CD4-positive, alpha-beta T cell (primary cell): ENCODE results near the gene GTF2H3. TPM values are rescaled to one million over a fixed set of nuclear protein-coding genes. Genes with fewer than 3 reads are reported as not detected.

Experiments used
- ATAC-seq: fragments of 200-7000 bp; cut with Tn5 transposase; one replicate; pipeline ENCODE4 v1.10.0; 2022; ENCODE audit warnings: mild to moderate bottlenecking; ENCODE audit not compliant: poor library complexity
- CTCF ChIA-PET: fragments of 350-600 bp; sonication (Branson Sonifier 250); formaldehyde crosslinking; loops from one replicate; lab custom pipeline; 2021; ENCODE audit warnings: antibody characterized with exemption, inconsistent platforms; lab: Charles Lee
- POLR2A ChIA-PET: fragments of 350-600 bp; sonication (Branson Sonifier 250); formaldehyde crosslinking; loops from one replicate; lab custom pipeline; 2021; ENCODE audit warnings: antibody characterized with exemption, inconsistent platforms; lab: Charles Lee
- DNase-seq, 14 experiments: peaks; one replicate each; pipeline ENCODE4 v3.0.0-alpha.2; 2013 to 2020; ENCODE audit warnings: mixed read lengths in 2 of 14
- H3K27ac ChIP-seq, 2 donors: one replicate each; pipeline versions ENCODE4 v1.5.1 to v1.7.0; 2013; ENCODE audit warnings: low read length in 2 of 2, low read depth in 1 of 2, mild to moderate bottlenecking in 1 of 2
- H3K27me3 ChIP-seq, 2 experiments: 1 replicate in 1 of 2; 2 replicates in 1 of 2; pipeline versions ENCODE4 v1.6.1 to v1.7.0; 2013; ENCODE audit warnings: low read length in 2 of 2, control low read depth in 1 of 2, mild to moderate bottlenecking in 1 of 2, moderate library complexity in 1 of 2; ENCODE audit not compliant: insufficient read depth in 2 of 2, control insufficient read depth in 1 of 2
- H3K36me3 ChIP-seq: one replicate; pipeline ENCODE4 v1.6.1; 2013; ENCODE audit warnings: low read length, control low read depth; ENCODE audit not compliant: insufficient read depth
- H3K4me1 ChIP-seq: one replicate; pipeline ENCODE4 v1.6.1; 2013; ENCODE audit warnings: low read length, control low read depth; ENCODE audit not compliant: insufficient read depth
- H3K4me3 ChIP-seq: one replicate; pipeline ENCODE4 v1.5.1; 2013; ENCODE audit warnings: mild to moderate bottlenecking, low read length, moderate library complexity
- H3K9me3 ChIP-seq, 2 experiments: 1 replicate in 1 of 2; 2 replicates in 1 of 2; pipeline versions ENCODE4 v1.6.1 to v1.7.0; 2013; ENCODE audit warnings: low read length in 2 of 2, mild to moderate bottlenecking in 2 of 2, control low read depth in 1 of 2, moderate library complexity in 1 of 2; ENCODE audit not compliant: control insufficient read depth in 1 of 2, insufficient read depth in 1 of 2
- H3K27ac Mint-ChIP-seq: one replicate; pipeline ENCODE4 v1.8.0; 2020; ENCODE audit warnings: mixed read lengths
- H3K27me3 Mint-ChIP-seq: one replicate; pipeline ENCODE4 v1.8.0; 2021; ENCODE audit warnings: mixed read lengths
- H3K36me3 Mint-ChIP-seq: one replicate; pipeline ENCODE4 v1.8.0; 2021; ENCODE audit warnings: low read depth, mixed read lengths
- H3K4me1 Mint-ChIP-seq: one replicate; pipeline ENCODE4 v1.8.0; 2021; ENCODE audit warnings: low read depth, mixed read lengths
- H3K4me3 Mint-ChIP-seq: one replicate; pipeline ENCODE4 v1.8.0; 2020; ENCODE audit warnings: mild to moderate bottlenecking, mixed read lengths
- H3K9me3 Mint-ChIP-seq: one replicate; pipeline ENCODE4 v1.8.0; 2020; ENCODE audit warnings: mixed read lengths
- intact Hi-C, 2 experiments: fragments of 100-400 bp; cut with DNase I in 1 of 2; cut with micrococcal nuclease in 1 of 2; formaldehyde crosslinking; loops; one replicate each; pipeline versions ENCODE4 v1.15.1 to v1.9.0; 2023 to 2025; cut with DNase I, micrococcal nuclease
- total RNA-seq, 174 experiments: library from RNA in 2 of 174; stranded (reverse) in 2 of 174; gene quantifications; one replicate each; pipeline ENCODE4 v1.2.3 and lab custom pipeline; 2021 to 2026
- TF ChIP-seq, protein P1 (sequence below): fragments of 200-600 bp; IDR thresholded peaks from one replicate; pipeline ENCODE4 v1.8.0; 2022; ENCODE audit warnings: antibody characterized with exemption, mild to moderate bottlenecking

GTF2H3 gene
- total RNA-seq, 2 experiments from 2014 or later = 12.3 to 12.9 TPM

DNA sequence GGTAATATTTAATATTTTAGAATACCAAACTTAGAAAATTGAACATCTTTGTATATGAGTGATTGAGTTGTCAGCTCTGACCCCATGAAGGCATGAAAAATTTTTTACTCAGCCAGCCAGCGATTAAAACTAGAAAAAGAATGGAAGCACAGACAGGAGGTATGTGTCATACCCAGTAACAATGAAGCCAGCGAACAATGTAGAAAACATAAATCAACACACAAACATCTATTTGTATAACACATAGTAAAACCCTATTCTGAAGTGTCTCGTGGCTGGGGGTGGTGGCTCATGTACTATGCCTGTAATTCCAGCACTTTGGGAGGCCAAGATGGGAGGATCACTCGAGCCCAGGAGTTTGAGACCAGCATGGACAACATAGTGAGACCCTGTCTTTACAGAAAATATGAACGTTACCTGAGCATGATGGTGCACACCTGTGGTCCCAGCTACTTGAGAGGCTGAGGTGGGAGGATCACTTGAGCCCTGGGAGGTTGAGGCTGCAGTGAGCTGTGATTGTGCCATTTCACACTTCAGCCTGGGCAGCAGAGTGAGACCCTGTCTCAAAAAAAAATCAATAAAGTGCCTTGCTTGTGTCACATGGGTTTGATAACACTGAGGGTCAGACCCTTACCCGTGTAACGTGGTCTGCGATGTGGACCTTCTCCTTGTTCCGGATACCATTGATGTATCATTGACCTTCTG, 43.1 kb downstream of the GTF2H3 start:
- H3K27ac Mint-ChIP-seq = no peak overlapping the region
- Histone ChIP-seq H3K27me3 (no peaks in the 10 kb centered on the region), H3K36me3 (peaks cover 12% of the 10 kb centered on the region), H3K9me3 (no peaks in the 10 kb centered on the region), H3K4me3 (no peak overlapping the region), H3K4me1 (peaks cover 6% of the 10 kb centered on the region), H3K27ac (no peak overlapping the region)
- intact Hi-C loops = no loop called here
- DNase-seq (no peak), ATAC-seq (no peak)
- no peak overlapping the region for H3K4me3 Mint-ChIP-seq
- POLR2A ChIA-PET = no interaction called here
- H3K4me1 Mint-ChIP-seq = peaks cover 7% of the 10 kb centered on the region
- TF ChIP-seq, protein P1, sequence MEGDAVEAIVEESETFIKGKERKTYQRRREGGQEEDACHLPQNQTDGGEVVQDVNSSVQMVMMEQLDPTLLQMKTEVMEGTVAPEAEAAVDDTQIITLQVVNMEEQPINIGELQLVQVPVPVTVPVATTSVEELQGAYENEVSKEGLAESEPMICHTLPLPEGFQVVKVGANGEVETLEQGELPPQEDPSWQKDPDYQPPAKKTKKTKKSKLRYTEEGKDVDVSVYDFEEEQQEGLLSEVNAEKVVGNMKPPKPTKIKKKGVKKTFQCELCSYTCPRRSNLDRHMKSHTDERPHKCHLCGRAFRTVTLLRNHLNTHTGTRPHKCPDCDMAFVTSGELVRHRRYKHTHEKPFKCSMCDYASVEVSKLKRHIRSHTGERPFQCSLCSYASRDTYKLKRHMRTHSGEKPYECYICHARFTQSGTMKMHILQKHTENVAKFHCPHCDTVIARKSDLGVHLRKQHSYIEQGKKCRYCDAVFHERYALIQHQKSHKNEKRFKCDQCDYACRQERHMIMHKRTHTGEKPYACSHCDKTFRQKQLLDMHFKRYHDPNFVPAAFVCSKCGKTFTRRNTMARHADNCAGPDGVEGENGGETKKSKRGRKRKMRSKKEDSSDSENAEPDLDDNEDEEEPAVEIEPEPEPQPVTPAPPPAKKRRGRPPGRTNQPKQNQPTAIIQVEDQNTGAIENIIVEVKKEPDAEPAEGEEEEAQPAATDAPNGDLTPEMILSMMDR = no peak
- CTCF ChIA-PET = interaction anchor here (0.6 kb wide), 1 partner anchor 10 kb away, joined by 3 read pairs; no protein-coding TSS in a partner anchor
- no peaks in the 10 kb centered on the region for H3K27me3 Mint-ChIP-seq
- no peaks in the 10 kb centered on the region for H3K9me3 Mint-ChIP-seq
- peaks cover 39% of the 10 kb centered on the region for H3K36me3 Mint-ChIP-seq

DNA sequence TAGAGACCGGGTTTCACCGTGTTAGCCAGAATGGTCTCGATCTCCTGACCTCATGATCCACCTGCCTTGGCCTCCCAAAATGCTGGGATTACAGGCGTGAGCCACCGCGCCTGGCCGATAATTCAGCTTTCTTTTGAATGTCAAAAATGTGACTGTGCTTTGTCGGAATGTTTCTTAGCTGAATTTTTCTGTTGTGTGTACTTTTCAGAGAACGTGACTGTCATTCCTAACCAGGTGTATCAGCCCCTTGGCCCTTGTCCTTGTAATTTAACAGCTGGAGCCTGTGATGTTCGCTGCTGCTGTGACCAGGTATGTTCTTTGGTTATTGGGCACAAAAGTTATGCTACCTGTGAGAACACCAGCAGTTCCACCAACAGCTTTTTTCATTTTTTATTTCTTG, 45.4 kb downstream of the GTF2H3 start:
- Histone ChIP-seq H3K36me3 (peaks cover 12% of the 10 kb centered on the region), H3K4me3 (no peak overlapping the region), H3K4me1 (no peaks in the 10 kb centered on the region), H3K27ac (no peak overlapping the region), H3K27me3 (no peaks in the 10 kb centered on the region), H3K9me3 (no peaks in the 10 kb centered on the region)
- TF ChIP-seq, protein P1 = no peak
- Mint-ChIP-seq H3K27ac (no peak overlapping the region), H3K36me3 (peaks cover 44% of the 10 kb centered on the region), H3K4me1 (no peaks in the 10 kb centered on the region), H3K9me3 (no peaks in the 10 kb centered on the region), H3K4me3 (no peak overlapping the region), H3K27me3 (no peaks in the 10 kb centered on the region)
- no peak for ATAC-seq
- DNase-seq = no peak
- intact Hi-C loops = no loop called here
- POLR2A ChIA-PET = no interaction called here
- CTCF ChIA-PET = no interaction called here

DNA sequence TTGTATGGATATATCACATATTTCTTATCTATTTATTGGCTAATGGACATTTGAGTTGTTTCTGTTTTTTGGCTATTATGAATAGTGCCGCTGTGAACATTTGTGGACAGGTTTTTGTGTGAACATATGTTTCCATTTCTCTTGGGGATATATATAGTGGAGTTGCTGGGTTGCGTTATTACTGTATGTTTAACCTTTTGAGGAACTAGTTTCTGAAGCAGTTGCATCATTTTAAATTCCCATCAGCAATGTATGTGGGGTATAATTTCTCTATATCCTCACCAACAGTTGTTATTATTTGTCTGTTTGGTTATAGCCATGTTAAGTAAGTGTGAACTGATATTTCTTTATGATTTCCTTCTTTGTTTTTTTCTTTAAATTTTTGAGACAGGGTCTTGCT, 48.0 kb downstream of the GTF2H3 start:
- H3K27me3 Mint-ChIP-seq = no peaks in the 10 kb centered on the region

More for the DNA sequence above, 48.0 kb downstream of the GTF2H3 start:
- ChIA-PET POLR2A (no interaction called here), CTCF (no interaction called here)
- Mint-ChIP-seq H3K27ac (no peak overlapping the region), H3K4me3 (no peak overlapping the region), H3K9me3 (no peaks in the 10 kb centered on the region), H3K4me1 (no peaks in the 10 kb centered on the region), H3K36me3 (peaks cover 34% of the 10 kb centered on the region)
- DNase-seq = peak in 2 of 14 experiments; percentile 3 to 5
- H3K9me3 ChIP-seq = no peaks in the 10 kb centered on the region
- TF ChIP-seq, protein P1 = no peak
- no peak for ATAC-seq
- H3K4me1 ChIP-seq = no peaks in the 10 kb centered on the region
- H3K27me3 ChIP-seq = no peaks in the 10 kb centered on the region
- intact Hi-C loops = no loop called here
- H3K4me3 ChIP-seq = no peak overlapping the region
- H3K36me3 ChIP-seq = peaks cover 3% of the 10 kb centered on the region
- no peak overlapping the region for H3K27ac ChIP-seq
